ENCODE data around the gene PFDN6.

PFDN6 gene

DNA sequence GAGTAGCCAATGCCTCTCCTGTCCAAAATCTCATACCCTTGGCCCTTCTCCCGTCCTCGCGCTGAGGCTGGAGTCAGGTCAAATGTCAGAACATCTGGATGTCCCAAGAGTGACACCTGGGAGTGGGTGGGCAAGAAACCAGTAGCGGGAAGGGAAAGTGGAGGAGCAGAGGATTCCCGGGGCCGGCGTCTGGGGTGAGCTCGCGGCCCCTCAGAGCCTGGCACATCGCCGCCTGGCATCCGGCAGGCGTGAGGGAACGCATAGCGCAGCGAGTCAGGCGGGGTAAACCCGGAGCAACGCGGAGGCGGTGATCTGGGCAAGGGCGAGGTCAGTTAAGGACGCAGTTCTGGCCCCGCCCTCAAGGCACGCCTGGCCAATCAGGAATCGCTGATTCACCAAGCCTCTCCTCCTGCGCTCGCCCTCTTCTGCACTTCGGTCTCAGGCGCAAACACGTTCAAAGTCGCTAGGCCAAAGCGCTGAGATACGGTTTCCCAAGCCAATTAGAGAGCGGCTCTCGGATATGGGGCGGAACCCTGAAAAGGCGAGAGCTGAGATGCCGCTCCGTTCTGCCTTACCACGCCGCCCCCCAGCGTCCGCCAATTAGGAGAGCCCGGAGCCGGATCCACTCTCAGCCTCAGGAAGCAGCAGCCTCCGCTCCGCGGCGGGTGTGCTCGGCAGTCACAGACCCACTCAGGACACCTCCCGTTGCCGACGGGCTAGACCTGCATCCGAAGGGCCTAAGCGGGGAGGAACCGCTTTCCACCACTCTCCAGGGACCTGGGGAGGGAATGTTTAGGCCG, 40.3 kb upstream of the PFDN6 start:
- Histone ChIP-seq H3K27me3 (peaks cover 32% of the 10 kb centered on the region), H3K4me1 (ENCODE audit: control insufficient read depth in 1 of 2, insufficient read depth in 1 of 2, low read depth in 1 of 2, low read length in 1 of 2) (peaks cover 23 to 24% of the 10 kb centered on the region in 2 experiments), H3K4me3 (ENCODE audit: low read depth in 1 of 2, low read length in 1 of 2) (peak overlapping the region; percentile 59 to 67), H3K9me3 (no peaks in the 10 kb centered on the region), H3K36me3 (peaks cover 5% of the 10 kb centered on the region), H3K27ac (peak overlapping the region; percentile 94)
- TF ChIP-seq, protein P1, sequence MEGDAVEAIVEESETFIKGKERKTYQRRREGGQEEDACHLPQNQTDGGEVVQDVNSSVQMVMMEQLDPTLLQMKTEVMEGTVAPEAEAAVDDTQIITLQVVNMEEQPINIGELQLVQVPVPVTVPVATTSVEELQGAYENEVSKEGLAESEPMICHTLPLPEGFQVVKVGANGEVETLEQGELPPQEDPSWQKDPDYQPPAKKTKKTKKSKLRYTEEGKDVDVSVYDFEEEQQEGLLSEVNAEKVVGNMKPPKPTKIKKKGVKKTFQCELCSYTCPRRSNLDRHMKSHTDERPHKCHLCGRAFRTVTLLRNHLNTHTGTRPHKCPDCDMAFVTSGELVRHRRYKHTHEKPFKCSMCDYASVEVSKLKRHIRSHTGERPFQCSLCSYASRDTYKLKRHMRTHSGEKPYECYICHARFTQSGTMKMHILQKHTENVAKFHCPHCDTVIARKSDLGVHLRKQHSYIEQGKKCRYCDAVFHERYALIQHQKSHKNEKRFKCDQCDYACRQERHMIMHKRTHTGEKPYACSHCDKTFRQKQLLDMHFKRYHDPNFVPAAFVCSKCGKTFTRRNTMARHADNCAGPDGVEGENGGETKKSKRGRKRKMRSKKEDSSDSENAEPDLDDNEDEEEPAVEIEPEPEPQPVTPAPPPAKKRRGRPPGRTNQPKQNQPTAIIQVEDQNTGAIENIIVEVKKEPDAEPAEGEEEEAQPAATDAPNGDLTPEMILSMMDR (IDR thresholded peaks at IDR 0.05) = peak; percentile 61

DNA sequence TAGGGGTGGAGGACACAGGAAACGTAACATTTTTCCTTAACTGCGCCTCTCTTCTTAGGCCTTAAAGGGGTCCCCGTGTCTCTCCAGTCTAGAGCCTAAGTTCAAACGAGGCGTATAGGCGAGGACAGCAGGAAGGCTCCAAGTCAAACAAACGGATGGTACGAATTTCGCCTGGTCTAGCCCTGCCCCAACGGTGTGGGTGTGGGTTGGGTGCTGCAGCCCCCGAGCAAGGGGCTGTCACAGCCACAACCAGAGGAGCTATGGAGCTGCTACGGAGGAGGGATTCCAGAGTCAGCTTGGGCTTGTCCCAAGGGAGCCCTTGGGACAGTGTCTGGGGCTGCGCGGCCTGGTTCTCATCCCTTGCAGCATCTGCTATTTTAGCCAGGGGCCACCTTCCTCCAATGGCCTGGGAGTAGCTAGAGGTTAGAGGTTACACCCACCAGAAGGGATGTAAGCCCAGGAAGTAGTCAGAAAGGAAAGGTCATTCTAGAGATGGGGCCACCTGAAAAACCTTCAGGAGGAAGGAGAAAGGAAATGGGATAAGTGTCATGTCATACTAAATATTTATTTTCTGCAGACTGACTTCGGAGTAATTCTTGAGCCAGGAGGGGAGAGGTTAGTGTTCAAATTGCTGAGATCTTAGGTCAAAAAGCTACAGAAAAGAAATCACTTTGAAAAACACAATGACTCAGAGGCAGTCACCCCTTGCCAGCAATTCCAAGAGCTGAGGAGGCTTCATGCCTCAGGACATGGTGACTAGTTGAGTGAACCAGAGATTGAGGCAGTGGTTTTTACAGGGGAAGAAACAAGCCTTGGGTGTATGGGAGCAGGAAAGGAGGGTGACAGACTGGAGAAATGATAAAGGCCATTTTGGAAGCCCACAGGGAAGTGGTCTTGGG, 39.4 kb upstream of the PFDN6 start:
- TF ChIP-seq, protein P1 (IDR thresholded peaks at IDR 0.05) = no peak
- Histone ChIP-seq H3K4me3 (ENCODE audit: low read depth in 1 of 2, low read length in 1 of 2) (peak overlapping the region; percentile 59 to 67), H3K9me3 (no peaks in the 10 kb centered on the region), H3K27me3 (peaks cover 32% of the 10 kb centered on the region), H3K27ac (peak overlapping the region; percentile 94), H3K4me1 (ENCODE audit: control insufficient read depth in 1 of 2, insufficient read depth in 1 of 2, low read depth in 1 of 2, low read length in 1 of 2) (peaks cover 23 to 24% of the 10 kb centered on the region in 2 experiments), H3K36me3 (peaks cover 5% of the 10 kb centered on the region)

DNA sequence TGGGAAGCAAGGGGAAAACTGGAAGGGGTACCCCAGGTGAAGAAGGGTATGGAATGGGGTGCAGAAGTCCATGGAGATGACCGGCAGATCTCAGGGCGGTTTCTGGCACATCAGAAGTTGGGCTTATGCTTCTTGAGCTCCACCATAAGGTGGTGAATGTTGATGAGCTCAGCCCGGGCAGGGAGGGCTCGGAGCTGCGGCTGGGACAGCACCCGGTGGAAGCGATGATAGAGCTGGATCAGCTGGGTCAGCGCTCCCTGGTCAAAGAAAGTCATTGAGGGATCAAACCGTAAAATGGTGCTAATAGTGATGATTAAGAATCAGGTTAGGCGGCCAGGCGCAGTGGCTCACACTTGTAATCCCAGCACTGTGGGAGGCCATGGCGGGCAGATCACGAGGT, 38.7 kb upstream of the PFDN6 start:
- peaks cover 23 to 24% of the 10 kb centered on the region in 2 experiments for H3K4me1 ChIP-seq (ENCODE audit: control insufficient read depth in 1 of 2, insufficient read depth in 1 of 2, low read depth in 1 of 2, low read length in 1 of 2)
- H3K4me3 ChIP-seq (ENCODE audit: low read depth in 1 of 2, low read length in 1 of 2) = no peak overlapping the region
- no peak overlapping the region for H3K27ac ChIP-seq
- peaks cover 5% of the 10 kb centered on the region for H3K36me3 ChIP-seq
- no peaks in the 10 kb centered on the region for H3K9me3 ChIP-seq
- TF ChIP-seq, protein P1 (IDR thresholded peaks at IDR 0.05) = no peak
- peaks cover 25% of the 10 kb centered on the region for H3K27me3 ChIP-seq

DNA sequence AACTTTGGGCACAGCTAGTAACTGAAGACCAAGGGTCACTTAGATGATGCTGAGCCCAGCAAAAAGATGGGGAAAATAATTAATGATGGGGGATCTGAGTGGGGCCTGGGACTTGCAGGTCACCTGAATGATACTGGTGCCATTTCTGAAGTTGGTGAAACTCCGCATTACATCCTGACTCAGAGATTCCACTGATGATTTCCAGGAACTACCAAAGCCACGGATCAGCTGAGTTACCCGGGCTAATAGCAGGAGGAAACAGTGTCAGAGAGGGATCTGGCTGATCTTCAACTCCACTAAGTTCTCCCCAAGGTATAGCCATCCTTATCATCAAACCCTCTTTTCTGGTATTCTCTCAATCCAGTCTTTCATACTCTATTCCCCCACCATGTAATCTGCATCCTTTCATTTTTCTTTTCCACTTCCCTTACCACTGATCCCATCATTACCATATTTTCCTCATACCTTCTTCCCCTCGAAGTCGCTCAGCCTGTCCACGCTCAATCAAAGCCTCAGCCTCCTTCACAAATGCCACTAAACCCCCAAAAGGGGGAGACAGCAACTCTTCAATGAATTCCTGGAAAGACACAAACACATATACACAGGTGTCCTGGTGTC, 37.9 kb upstream of the PFDN6 start:
- Histone ChIP-seq H3K36me3 (peaks cover 5% of the 10 kb centered on the region), H3K4me3 (ENCODE audit: low read depth in 1 of 2, low read length in 1 of 2) (no peak overlapping the region), H3K4me1 (ENCODE audit: control insufficient read depth in 1 of 2, insufficient read depth in 1 of 2, low read depth in 1 of 2, low read length in 1 of 2) (peaks cover 23 to 24% of the 10 kb centered on the region in 2 experiments), H3K9me3 (no peaks in the 10 kb centered on the region), H3K27ac (no peak overlapping the region), H3K27me3 (peaks cover 17% of the 10 kb centered on the region)
- TF ChIP-seq, protein P1 (IDR thresholded peaks at IDR 0.05) = no peak

DNA sequence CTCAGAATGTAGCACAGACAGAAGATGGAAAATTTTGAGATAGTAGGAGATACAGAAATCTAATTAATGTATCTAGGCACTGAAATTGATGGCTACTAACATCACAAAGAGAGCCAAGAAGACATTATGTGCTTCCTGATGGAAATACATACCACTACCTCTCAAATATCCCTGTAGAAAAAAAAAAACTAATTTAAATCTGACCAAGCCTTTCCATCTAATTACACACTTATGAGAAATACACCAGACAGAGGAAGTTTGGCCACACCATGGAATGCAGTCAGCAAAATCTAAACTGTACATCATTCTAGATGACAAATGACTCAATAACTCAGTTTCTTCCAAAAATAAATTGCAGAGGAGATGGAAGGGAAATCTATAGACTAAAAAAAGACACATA, 36.6 kb upstream of the PFDN6 start:
- Histone ChIP-seq H3K27ac (no peak overlapping the region), H3K27me3 (peaks cover 4% of the 10 kb centered on the region), H3K4me1 (ENCODE audit: control insufficient read depth in 1 of 2, insufficient read depth in 1 of 2, low read depth in 1 of 2, low read length in 1 of 2) (peaks cover 22 to 24% of the 10 kb centered on the region in 2 experiments), H3K36me3 (peaks cover 12% of the 10 kb centered on the region), H3K4me3 (ENCODE audit: low read depth in 1 of 2, low read length in 1 of 2) (no peak overlapping the region), H3K9me3 (no peaks in the 10 kb centered on the region)
- TF ChIP-seq, protein P1 (IDR thresholded peaks at IDR 0.05) = no peak
